ENCODE data around the gene KIF16B.
"Not testable (repeated sequence)": the region's sequence is repeated elsewhere in the genome, so short reads cannot be mapped to it uniquely, and the experiment has no call there.

KIF16B gene

DNA sequence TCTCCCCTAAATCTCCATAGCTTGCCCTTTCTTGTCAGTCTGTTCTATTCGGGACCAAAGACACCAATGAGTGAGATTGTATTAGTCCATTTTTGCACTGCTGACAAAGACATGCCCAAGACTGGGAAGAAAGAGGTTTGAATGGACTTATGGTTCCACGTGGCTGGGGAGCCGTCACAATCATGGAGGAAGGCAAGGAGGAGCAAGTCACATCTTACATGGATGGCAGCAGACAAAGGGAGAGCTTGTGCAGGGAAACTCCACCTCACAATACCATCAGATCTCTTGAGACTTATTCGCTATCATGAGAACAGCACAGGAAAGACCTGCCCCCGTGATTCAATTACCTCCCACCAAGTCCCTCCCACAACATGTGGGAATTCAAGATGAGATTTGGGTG lies 133.7 kb downstream of the KIF16B start:
- DNase-seq (ENCODE audit: low read depth, low spot score); H3K27ac ChIP-seq: not testable (repeated sequence)

DNA sequence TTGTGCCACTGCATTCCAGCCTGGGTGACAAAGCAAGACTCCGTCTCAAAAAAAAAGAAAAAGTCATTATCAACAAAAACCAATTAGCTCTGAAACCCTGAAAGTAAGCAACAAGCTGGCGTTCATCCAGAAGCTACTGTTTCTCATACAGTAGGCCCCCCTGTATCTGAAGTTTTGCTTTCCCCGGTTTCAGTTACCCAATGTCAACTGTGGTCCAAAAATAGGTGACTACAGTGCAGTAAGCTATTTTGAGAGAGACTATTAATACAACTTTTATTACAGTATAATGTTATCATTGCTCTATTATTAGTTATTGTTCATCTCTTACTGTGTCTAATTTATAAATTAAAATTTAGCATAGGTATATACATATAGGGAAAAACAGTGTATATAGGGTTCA lies 135.1 kb downstream of the KIF16B start:
- no peak for DNase-seq (ENCODE audit: low read depth, low spot score)
- H3K27ac ChIP-seq: peak overlapping the region; percentile 72

DNA sequence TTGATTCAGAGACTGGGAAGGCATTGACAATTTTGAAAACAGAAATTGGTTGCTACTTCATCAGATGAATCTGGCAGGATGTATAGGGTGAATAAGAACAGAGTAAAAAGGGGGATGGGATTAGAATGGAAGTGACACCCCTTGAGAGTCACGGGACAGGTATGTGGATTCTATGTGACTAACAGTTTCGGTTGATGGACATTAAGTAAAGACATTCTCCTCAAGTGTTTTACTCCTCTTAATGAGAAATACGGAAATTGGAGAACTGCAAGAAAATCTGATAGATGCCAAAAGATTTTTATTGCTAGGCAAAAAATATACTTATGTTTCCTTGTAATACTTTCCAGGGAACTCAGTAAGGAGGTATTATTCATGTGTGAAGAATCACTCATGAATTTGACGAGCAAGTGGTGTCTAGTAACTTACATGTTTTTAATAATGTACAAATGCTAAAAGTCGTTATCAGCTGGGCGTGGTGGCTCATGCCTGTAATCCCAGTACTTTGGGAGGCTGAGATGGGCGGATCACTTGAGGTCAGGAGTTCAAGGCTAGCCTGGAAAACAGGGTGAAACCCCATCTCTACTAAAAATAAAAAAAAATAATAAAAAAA lies 135.8 kb downstream of the KIF16B start:
- DNase-seq (ENCODE audit: low read depth, low spot score): no peak
- peak overlapping the region; percentile 72 for H3K27ac ChIP-seq

DNA sequence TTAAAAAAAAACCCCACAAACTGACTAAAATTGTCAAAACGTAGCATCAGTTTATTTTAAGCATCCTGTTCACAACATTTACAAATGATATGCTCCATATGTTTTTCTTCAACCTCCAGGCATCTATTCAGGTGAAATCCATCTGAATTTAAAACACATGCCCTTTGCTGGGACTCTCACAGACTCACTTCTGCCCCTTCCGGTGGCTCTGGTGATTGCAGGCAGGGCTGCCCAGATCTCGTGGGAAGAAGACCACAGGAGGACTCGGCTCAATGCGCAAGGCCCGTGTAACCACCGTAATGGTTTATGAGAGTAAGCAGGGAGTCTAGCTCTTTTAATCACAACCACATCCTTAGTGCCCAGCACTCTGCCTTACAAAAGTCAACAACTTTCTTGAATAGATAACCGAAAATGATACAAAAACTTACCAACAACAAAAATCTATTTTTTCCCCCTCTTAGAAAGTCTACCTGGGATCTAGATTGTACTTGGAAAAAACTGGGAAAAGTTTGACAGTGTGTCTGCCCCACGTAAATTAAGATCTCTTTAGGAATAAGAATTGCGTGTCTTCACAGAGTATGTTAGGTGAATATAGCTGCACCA lies 139.1 kb downstream of the KIF16B start:
- DNase-seq (ENCODE audit: low read depth, low spot score): no peak

DNA sequence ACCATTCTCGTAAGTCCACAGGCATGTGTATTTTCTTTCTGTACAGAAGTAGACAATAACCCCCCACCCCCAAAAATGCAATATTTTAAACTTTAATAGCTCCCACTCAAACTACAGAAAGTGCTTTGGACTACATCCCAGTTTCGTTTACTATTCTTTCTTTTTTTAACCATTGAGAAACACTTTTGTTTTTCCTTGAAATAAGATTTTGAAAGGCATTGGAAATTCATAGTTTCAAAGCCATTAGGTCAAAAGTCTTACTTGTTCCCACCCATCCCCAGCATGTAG lies 140.0 kb downstream of the KIF16B start:
- DNase-seq (ENCODE audit: low read depth, low spot score): no peak
- no peak overlapping the region for H3K27ac ChIP-seq

More for the DNA sequence above, 139.1 kb downstream of the KIF16B start:
- H3K27ac ChIP-seq: no peak overlapping the region

DNA sequence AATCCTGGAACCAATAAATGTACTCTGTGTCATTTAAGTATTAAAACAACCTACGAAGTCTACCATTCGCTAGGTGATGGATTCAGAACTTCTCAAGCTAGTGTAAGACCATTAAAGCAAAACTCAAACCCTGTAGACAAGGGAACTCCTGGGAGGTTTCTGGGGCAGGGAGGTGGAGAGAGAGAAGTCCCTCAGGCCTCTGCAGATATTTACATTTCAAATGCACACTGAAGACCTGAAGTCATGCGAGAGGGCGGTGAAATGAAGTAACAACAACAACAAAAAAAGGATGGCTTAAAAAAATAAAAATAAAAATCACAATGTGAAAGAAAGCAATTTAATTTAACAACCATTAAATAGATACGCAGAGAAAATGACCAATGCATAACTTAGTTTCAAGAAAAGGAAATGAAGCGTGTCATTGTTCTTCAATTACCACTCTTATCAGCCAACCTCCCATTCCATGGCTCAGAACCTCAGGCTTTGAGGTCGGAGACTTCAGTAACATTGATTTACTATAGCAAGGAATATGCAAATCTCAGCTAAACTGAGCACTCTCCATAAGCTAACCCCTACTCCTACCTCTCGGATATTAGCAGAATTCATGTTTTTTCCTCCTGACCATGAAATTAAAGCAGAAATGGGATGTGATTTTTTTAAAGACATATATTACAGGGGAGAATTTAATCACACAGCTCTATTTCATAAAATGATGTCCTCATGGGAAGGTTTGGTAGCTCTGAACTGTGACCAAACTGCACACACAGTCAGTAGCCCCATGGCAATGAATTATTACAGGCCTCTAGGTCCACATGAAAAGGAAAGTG lies 140.6 kb downstream of the KIF16B start:
- DNase-seq (ENCODE audit: low read depth, low spot score): no peak
- no peak overlapping the region for H3K27ac ChIP-seq

DNA sequence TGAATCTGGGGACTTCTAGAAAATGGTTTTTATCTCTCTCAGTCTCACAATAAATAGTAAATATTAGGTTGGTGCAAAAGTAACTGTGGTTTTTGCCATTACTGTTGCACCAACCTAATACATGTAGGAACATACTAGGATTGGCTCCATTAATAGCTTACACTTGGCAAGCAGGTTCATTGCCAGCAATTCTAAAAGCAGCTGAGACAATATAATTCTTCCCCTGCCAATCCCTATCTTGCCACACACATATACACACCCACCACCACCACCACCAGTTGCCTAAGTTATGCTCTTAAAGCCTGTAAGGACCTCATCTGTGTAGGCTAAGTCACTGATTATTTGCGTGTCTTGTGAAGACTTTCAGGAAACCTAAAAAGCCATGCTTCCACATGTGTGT lies 145.1 kb downstream of the KIF16B start:
- DNase-seq (ENCODE audit: low read depth, low spot score): no peak
- no peak overlapping the region for H3K27ac ChIP-seq

DNA sequence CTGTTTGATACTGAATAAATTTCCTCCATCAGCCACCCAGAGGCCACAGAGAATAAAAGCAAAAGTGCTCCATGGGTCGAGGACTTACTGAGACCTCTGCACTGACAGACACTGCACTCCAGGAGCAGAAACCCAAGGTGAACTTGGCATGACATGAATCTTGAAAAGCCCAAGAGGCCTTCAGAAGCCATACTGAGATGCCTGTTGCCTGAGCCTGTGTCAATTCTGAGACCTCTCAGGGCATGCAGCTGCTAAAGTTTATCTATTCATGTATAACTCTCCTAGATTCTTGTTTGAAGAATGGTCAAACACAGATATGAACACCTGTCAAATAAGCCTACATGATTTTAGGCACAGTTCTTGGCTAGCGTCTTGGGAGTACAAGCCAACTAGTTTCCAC lies 145.7 kb downstream of the KIF16B start:
- no peak overlapping the region for H3K27ac ChIP-seq
- DNase-seq (ENCODE audit: low read depth, low spot score): no peak

DNA sequence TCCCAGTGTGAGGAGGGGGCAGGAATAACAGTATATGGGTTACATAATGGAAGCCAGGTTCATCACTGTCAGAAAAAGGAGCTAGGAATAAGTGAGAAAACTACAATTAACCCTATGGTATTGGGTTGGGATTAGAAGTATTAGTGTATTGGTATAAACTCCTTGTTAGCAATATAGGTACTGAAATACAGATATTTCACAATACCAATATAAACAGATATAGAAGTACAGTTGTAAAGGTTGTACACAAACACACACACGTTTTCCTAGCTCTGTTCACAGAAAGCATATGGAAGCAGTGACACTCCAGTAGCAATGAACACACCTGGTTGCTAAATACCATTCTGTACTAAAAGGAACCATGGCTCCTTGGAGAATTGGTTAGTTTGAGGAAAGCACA lies 148.5 kb downstream of the KIF16B start:
- DNase-seq (ENCODE audit: low read depth, low spot score): no peak
- no peak overlapping the region for H3K27ac ChIP-seq

DNA sequence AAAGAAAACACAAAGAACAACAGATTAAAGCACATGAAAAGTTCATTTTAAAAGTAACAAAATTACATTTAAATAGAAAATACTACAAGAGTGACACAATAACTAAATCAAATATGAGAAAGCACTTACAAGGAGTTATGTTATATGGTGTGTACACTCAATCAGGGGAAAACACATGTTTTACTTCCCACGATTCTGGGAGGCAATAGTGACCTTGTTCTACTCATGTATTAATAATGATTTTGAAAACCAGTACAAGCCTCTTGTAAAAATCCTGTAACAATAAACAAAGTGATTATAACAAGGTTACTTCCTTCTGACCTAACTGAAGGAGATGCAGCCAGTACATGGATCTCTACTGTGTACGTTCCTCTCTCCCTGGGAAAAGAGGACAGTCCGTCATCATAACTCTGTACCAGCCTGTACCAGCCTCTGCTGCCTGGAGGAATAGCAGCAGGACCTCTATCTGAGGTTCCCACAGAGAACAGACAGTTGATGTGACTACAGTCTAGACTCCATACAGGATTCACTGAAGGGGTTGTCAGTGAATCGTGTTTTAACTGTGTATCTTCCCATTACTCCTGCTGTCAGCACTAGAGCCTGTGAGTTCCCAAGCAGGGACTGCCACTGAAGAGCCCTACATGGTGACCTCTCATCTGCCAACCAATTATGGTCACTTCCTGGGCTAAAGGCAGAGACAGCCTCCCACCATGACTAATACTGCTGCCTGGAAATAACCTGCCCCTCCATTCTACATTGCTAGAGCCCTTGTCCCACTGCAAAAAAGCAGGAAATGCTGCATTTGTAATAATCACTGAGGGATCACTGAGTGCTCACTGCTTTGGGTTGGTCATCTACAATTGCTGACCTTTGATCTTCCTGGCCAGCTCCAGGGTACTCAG lies 149.7 kb downstream of the KIF16B start:
- H3K27ac ChIP-seq: no peak overlapping the region
- DNase-seq (ENCODE audit: low read depth, low spot score): no peak

DNA sequence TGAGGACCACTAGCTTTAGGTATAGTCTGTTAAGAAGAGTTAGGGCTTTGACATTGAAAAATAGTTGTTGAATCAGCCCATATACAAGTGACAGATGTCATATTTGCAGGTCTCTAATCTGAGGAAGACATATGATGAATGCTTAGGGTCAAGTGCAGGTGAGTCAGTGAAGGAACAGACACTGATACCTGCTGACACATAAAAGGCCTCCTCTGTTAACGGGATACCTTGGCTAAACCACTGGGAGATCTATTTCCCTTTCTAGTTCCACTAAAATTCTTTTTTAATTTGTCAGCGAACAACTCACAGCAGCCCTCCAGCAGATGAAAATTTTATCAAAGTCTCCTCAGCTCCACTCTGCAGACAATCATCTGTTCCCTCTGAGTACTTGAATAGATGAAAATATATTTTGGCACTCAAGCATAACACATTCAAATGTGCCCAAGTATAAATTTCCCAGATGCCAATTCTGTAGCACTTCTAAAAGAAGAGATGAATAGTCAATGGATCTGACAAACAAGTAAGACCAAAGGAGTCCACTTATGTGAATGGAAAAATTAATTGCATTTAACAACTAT lies 154.0 kb downstream of the KIF16B start:
- peak; percentile 22 for DNase-seq (ENCODE audit: low read depth, low spot score)
- no peak overlapping the region for H3K27ac ChIP-seq

DNA sequence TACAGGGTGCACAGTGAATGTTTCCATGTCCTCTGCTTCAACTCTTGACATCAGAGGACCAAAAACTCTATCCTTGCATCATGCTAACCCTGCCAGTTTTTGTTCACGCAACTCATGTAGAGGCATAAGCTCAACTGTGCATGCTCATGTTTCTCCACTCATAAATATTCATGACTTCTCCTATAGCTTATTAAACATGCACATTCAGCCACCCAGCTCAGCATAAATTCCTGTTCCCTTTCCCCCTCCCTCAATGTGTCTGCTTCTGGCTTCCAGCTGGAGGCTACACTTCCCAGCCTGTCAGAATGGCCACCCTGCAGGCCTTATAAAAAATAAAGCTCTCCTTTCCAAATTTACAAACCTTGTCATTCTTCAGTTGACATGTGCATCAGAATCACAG lies 154.6 kb downstream of the KIF16B start:
- DNase-seq (ENCODE audit: low read depth, low spot score): no peak
- H3K27ac ChIP-seq: no peak overlapping the region

DNA sequence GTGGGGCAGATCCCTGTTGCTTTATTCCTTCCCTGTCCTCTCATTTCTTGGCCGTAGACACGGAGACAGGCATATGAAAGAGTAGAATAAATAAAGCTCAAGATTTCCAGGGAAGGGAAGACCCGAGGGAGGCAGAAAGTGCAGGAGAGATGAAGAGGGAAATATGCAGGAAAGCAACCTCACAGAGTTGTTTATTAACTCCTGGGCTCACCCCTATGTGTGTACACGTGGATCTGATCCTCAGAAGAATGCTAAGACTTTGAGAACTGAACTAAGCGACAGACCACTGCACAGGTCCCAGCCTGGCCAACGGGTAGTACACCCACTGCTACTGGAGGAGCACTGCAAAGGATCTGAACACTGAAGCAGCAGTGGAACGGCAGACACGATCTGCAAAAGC lies 156.2 kb downstream of the KIF16B start:
- no peak overlapping the region for H3K27ac ChIP-seq
- DNase-seq (ENCODE audit: low read depth, low spot score): no peak

DNA sequence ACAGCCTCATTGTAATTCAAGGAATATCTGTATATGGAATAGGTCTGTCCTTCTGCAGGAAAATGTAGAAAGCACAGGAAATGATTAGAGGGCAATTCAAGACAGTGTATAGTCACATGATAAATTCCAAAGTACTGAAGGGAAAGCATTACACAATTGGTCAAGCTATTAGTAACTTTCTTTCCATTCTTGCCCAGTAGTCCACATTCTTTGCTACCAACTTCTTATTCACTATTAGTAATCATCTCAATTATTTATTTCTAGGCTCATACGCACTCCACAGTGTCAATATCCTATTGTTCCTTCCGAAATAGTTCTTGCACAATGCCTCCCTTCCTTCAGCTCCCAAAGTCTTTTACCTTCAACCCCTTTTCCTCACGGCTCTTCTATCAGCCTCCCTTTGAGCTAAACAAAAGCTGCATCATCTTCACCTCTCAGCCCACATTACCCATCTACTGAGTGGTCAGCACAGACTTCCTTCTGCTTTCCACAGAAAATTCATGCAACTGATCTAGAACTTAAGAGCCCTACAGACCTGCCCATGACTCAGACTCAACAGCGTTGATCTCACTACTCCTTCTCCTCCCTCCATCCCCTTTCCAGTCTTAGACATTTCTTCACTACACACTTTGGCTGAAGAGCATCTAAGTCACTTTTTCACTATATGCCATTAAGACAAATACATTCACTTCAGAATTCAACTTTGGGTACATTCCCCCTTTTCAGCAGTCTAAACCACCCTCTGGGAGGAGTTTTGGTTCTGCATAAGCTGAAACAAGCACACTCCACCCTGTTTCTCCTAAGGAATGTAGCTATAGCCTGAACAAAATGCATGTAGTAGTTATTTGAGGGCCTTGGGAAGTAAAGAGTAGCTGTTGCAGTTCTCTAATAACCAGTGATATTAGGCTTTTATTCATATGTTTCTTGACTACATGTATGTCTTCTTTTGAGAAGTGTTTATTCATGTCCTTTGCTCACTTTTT lies 157.9 kb downstream of the KIF16B start:
- DNase-seq (ENCODE audit: low read depth, low spot score): no peak
- peak overlapping the region; percentile 44 for H3K27ac ChIP-seq

DNA sequence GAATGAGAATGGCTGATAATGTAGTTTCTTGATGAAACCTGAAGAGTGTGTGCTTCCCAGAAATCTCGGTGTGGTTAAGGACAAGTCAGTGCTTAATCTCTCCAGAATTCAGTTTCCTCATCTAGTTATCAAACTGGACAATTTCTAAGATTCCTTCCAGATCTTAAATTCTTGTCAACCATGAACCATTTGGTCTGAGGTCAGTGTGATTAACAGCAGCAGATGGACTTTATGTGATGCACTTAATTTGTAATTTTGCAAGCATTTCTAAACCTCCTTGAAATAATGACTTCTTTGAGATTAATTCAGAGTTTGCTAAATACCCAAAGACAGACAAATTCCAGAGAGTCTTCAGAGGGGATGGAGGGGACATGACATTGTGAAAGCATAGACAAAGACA lies 160.3 kb downstream of the KIF16B start:
- DNase-seq (ENCODE audit: low read depth, low spot score): no peak
- H3K27ac ChIP-seq: no peak overlapping the region

DNA sequence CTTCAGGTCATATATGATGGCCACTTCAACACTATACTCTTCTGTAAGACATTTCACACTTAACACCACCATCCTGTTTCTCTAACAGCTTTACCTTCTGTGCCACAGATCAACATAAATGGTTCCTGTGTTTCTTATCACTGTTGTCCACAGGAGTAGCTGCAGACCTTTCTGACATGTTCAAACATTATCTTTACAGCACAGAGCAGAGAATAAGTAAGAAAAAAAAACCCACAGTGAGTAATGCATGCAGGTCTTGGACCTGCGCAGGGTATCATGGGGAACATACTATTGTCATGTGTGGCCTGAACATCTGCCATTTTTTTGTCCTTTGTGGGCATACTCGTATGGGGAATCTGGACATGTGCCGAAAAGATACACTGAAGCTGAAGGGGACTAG lies 161.9 kb downstream of the KIF16B start:
- no peak for DNase-seq (ENCODE audit: low read depth, low spot score)
- H3K27ac ChIP-seq: no peak overlapping the region

DNA sequence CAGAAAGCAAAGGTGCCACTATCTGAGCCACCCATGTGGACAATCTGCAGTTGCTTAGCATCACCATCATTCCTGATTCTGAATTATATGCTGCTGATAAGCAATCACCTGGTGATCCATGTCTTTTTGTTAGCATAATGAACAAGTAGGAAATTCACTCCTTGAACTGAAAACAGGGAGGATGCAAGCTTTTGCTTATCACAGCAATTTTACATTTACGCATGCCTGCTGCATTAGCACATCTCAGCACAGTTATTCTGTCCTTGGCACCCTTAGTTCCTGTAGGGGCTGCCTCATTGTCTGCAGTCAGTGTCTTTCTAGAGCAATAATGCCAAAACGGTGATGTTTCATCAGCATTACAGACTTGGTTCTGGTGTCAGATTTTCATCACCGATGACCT lies 162.6 kb downstream of the KIF16B start:
- no peak for DNase-seq (ENCODE audit: low read depth, low spot score)
- no peak overlapping the region for H3K27ac ChIP-seq

DNA sequence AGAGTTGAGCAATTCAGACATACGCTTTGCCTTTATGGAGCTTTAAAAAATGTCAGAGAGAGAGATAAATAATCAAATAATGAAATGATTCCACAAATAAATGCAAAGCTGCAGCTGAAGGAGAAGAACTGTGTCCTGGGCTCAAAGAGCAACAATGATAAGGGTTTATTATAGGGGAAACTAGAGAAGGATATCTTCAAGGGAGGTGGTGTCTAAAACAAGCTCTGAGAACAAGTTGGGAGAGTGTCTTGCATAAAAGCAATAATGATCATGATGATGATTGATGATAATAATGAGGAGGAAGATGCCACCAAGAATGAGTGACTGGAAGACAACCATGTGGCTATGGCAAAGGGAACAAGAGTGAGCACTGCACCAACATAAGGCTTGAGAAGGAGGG lies 164.3 kb downstream of the KIF16B start:
- no peak for DNase-seq (ENCODE audit: low read depth, low spot score)
- no peak overlapping the region for H3K27ac ChIP-seq

All from epithelial cell of prostate (primary cell).